NCI-H510A treated with DMSO at 0.1 percent for 48 hours (cell line): ENCODE results near the gene COP1.
"Not testable (repeated sequence)": the region's sequence is repeated elsewhere in the genome, so short reads cannot be mapped to it uniquely, and the experiment has no call there.

ENCODE experiments used
- DNase-seq: peaks from one replicate; lab custom pipeline; 2025; lab: John Stamatoyannopoulos, UW

COP1 gene

DNA sequence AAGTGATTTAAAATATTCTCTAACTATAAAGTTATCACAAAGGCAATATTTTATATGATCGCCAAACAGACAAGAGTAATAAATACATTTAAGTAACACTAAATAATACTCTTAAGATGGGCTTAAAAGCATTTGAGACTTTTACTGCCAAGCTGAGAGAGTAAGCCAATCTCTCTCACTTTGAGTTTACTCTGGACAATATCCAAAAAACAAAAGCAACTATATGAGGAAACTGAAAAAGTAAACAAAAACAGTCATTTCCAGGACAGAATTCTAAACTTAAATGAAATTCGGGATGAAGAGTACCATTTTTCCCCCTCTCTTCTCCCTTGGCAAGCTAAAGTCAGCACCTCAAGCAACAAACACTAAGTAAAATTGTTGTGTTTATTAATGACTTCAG lies 173.2 kb downstream of the COP1 start:
- DNase-seq, result no peak

DNA sequence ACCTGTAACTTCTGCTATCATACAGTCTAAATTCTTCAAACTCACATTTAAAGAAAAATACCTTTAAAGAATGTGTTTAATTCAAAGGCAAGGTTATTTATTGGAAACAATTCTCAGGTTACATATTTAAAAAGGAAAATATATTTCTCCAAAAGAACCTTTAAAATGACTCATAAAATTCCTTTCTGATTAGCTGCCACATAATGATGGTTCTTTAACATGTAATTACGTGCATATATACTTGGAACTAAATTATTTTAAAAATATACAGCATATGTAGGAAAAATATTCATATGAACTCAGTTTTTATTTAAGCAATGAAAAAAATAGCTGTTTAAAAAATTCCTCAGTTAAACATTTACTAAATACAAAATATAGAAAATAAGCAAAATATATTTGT lies 173.6 kb downstream of the COP1 start:
- DNase-seq, result no peak

DNA sequence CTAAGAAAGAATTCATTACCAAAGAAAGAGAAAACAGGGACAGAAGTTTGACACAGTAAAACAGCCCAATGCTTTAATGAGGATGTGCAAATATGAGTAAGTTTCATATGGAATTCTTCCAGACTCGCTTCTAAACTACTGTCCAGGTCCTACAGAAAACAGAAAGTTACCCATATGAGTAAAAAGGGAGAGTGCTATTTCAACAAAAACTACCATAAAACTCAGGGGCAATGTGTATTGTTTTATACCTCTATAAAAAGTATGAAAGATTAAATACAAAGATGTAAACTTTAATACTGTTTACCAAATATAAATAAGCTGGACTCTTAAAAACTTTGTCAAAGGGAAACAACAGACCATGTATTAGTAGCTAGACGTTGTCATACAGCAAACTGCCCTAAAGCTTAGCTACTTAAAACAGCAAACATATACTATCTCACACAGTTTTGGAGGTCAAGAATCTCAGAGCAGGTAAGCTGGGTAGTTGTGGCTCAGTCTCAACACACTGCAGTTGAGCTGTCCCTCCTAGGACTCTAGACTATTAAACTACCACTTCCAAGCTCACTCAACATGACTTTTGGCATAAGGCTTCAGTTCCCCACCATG lies 174.9 kb downstream of the COP1 start:
- no peak for DNase-seq

DNA sequence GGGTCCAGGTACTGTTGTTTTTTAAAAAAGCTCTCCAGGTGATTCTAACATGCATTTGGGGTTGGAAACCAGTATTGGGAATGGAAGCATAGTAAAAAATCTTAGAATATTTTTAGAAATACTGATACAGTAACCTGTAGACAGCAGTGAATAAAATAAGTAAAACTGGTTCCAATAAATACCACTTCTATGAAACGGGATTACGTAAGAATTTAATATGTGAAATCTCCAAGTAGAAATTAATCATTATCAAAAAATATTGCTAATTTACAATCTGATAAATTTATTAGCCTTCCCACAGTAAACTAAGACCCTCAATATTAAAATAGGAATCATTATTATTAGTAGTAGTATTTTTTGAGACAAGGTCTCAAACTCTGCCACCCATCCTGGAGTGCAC lies 177.5 kb downstream of the COP1 start:
- DNase-seq, result no peak

DNA sequence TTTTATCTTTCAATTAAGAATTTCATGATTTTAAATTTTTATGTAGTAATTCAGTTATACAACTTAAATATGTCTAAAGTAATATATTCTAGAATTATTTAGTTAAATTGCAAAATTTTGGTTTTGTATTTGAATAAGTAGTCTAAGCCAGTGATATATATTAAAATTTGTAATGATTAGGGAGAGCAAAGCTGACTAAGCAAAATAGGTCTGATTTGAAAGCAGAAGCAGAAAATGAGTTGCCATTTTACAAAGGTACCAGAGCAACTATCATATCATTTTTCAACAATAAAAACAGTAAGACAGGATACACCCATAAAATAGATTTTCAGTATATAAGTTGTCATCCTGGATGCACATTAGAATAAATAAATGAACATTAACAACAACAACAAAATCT lies 177.9 kb downstream of the COP1 start:
- DNase-seq, result no peak

DNA sequence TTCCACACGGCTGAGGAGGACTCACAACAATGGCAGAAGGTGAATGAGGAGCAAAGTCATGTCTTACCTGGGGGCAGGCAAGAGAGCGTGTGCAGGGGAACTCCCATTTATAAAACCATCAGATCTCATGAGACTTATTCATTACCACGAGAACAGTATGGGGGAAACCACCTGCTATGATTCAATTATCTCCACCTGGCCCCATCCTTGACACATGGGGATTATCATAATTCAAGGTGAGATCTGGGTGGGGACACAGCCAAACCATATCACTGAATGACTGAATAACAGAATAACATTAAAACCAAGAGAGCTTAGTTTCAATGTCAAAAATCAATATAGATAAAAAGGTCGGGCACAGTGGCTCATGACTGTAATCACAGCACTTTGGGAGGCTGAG lies 179.2 kb downstream of the COP1 start:
- DNase-seq, result not testable (repeated sequence)

DNA sequence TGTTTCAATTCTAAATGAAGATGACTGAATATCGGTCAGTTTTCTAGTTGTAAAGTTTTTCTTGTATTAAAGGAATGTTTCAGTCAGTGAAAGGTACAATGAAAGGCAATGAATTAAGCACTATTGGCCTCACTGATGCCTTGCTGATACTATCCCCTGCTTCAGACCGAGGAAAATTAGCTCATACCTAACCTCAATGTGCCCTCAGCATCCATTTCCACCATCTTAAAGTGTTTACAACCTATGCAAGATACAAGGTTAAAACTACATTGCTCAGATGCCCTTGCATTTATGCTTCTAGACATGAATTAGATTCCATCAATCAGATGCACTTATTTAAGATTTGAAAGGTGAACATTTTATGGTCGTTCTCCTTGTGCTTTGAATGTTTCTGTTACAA lies 184.5 kb downstream of the COP1 start:
- DNase-seq, result no peak

DNA sequence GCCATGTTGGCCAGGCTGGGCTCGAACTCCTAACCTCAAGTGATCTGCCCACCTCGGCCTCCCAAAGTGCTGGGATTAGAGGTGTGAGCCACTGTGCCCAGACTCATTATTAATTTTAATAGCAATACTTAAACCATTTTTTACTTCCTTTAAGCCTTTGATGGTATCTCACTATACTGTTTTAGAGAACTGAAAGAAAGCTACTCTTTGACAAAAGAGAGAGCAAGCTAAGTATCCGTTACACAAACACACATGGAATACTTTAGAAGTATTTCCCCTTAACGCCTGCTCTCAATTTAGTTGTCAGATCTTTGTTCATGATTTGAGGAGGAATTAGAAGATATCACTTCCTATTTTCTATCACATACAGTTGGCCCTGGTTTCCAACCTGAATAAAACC lies 189.4 kb downstream of the COP1 start:
- no peak for DNase-seq

DNA sequence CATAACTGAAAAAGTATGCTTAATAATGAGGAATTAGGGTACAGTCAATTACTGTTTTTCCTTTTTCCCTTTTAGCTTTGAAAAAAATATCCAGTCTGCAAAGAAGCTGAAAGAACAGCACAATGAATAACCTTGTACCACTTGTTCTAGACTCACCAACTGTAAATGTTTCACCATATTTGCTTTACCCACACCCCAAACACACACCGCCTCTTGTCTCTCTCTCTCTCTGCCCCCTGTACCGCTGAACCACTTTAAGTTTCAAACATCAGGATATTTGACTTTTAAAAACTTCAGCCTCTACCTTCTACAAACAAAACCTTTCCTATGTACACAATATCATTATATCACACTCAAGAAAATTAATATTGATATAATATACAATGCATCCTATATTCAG lies 197.1 kb downstream of the COP1 start:
- DNase-seq, result no peak

DNA sequence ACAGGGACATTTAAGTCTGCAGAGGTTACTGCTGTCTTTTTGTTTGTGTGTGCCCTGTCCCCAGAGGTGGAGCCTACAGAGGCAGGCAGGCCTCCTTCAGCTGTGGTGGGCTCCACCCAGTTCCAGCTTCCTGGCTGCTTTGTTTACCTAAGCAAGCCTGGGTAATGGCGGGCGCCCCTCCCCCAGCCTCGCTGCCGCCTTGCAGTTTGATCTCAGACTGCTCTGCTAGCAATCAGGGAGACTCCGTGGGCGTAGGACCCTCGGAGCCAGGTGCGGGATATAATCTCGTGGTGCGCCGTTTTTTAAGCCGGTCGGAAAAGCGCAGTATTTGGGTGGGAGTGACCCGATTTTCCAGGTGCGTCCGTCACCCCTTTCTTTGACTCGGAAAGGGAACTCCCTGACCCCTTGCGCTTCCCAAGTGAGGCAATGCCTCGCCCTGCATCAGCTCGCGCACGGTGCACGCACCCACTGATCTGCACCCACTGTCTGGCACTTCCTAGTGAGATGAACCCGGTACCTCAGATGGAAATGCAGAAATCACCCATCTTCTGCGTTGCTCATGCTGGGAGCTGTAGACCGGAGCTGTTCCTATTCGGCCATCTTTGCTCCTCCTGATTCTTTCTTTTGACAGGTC lies 199.2 kb downstream of the COP1 start:
- not testable (repeated sequence) for DNase-seq

DNA sequence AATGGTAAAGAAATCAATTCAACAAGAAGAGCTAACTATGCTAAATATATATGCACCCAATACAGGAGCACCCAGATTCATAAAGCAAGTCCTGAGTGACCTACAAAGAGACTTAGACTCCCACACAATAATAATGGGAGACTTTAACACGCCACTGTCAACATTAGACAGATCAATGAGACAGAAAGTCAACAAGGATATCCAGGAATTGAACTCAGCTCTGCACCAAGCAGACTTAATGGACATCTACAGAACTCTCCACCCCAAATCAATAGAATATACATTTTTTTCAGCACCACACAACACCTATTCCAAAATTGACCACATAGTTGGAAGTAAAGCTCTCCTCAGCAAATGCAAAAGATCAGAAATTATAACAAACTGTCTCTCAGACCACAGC lies 212.4 kb downstream of the COP1 start:
- not testable (repeated sequence) for DNase-seq

DNA sequence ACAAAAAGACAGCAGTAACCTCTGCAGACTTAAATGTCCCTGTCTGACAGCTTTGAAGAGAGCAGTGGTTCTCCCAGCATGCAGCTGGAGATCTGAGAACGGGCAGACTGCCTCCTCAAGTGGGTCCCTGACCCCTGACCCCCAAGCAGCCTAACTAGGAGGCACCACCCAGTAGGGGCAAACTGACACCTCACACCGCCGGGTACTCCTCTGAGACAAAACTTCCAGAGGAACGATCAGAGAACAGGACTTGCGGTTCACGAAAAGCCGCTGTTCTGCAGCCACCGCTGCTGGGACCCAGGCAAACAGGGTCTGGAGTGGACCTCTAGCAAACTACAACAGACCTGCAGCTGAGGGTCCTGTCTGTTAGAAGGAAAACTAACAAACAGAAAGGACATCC lies 214.3 kb downstream of the COP1 start:
- not testable (repeated sequence) for DNase-seq

DNA sequence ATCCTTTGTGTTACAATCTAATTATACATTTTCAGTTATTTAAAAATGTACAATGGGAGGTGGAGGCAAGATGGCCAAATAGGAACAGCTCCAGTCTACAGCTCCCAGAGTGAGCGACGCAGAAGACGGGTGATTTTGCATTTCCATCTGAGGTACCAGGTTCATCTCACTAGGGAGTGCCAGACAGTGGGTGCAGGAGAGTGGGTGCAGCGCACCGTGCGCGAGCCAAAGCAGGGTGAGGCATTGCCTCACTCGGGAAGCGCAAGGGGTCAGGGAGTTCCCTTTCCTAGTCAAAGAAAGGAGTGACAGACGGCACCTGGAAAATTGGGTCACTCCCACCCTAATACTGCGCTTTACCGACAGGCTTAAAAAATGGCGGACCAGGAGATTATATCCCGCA lies 214.9 kb downstream of the COP1 start:
- not testable (repeated sequence) for DNase-seq

DNA sequence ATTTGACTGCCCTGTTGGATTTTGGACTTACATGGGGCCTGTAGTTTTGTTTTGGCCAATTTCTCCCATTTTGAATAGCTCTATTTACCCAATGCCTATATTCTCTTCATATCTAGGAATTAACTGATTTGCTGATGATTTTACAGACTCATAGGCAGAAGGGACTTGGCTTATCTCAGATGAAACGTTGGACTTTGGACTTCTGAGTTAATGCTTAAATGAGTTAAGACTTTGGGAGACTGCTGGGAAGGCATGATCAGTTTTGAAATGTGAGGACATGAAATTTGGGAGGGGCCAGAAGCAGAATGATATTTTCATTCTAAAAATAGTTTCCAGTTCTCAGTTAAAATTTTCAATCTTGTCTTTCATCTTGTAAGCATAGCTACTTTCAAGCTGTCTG lies 222.3 kb downstream of the COP1 start:
- DNase-seq, result no peak

DNA sequence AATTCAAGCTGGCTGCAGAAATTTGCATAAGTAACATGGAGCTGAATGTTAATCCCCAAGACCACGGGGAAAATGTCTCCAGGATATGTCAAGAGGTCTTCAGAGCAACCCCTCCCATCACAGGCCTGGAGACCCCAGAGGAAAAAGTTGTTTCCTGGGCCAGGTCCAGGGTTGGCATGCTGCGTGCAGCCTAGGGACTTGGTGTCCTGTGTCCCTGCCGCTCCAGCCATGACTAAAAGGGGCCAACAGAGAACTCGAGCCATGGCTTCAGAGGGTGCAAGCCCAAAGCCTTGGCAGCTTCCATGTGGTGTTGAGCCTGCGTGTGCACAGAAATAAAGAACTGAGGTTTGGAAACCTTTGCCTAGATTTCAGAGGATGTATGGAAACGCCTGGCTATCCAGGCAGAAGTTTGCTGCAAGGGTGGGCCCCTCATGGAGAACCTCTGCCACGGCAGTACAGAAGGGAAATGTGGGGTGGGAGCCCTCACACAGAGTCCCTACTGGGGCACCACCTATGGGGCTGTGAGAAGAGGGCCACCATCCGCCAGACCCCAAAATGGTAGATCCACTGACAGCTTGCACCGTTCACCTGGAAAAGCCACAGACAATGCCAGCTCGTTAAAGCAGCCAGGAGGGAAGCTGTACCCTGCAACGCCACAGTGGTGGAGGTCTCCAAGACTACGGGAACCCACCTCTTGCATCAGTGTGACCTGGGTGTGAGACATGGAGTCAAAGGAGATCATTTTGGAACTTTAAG lies 222.9 kb downstream of the COP1 start:
- no peak for DNase-seq

DNA sequence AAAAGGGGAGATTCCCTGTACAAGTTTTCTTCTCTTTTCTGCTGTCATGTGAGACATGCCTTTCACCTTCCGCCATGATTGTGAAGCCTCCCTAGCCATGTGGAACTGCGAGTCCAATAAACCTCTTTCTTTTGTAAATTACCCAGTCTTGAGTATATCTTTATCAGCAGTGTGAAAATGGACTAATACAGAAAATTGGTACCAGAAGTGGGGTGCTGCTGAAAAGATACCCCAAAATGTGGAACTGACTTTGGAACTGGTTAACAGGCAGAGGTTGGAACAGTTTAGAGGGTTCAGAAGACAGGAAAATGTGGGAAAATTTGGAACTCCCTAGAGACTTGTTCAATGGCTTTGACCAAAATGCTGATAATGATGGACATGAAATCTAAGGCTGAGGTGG lies 223.7 kb downstream of the COP1 start:
- DNase-seq, result not testable (repeated sequence)

DNA sequence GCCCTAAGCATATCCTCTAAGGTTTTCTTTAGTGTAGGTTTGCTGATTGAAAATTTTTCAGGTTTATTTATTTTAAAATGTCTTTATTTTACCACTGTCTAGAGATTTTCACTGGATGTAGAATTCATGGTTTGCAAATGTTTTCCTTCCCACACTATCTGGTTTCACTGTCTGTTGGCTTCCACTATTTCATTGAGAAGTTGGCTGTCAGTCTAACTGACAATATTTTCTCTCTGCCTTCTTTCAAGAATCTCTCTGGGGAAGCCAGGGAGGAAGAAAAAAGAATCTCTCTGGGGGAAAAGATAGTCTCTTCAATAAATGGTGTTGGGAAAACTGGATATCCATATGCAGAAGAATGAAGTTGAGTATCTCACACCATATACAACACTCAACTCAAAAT lies 226.0 kb downstream of the COP1 start:
- no peak for DNase-seq

DNA sequence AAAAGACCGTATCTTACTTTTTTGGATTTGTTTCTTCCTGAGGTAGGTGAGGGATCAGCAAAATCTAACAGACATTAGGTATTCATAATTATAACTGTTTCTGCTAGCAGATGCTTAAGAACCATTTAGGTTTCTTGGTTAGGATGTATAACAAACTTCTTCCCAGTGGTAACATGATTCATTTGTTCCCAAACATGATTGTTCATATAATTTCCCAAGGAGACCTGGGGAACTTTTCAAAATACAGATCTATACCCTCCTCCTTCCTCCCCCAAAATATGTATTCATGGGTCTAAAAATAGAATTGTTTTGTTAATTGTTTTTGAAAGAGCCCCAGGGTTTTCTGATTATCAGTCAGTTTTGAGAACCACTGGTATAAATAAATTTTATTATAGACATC lies 228.2 kb downstream of the COP1 start:
- no peak for DNase-seq

DNA sequence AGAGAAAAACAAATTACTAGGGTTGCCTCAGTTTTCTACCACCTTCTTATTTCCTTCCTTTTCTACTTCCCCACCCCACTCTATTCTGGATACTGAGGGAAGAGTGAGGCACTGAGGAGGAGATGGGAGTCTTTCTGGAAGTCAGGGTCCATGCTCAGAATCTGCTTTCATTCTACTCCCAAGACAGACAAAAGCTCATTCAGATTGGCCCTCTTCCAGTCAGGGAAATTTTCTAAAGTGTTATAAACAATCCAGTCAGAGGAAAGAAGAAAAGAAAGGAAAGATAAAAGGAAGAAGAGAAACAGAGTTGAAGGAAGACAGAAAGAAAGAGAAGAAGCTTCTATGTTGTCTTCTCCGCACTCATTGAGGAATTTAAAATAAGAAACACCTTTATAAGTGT lies 228.6 kb downstream of the COP1 start:
- no peak for DNase-seq

DNA sequence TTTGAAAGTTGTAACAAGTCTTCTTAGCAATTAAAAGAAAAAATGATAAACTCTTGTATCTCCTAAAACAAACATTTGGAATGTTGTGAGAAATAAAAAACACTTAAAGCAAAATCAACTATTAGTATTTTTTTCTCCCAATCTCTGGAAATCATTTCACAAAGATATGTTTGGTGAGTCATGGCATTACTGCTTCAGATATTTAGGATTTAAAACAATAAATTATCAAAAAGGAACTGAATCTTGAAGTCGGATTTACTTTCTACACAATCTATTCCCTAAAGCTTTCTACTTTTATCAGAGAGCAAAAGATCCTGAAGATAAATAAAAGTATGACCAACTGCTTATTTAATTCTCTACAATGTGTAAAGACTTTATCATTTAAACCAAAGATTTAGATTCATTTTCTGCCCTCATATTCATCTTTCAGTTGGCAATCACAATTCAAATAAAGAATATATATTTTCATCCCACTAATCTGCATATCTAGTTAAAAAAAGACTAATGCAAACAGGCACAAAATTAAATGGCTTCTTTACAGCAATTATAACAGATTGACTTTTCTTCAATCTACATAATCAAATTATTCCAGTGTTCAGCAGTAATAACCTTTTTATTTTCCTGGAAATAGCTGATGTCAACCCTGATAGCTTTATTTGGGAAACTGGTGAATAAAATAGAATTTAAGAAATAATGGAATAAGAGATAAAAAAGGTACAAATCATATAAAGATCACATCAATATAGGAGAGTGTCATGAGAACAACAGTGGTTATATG lies 230.0 kb downstream of the COP1 start:
- no peak for DNase-seq

DNA sequence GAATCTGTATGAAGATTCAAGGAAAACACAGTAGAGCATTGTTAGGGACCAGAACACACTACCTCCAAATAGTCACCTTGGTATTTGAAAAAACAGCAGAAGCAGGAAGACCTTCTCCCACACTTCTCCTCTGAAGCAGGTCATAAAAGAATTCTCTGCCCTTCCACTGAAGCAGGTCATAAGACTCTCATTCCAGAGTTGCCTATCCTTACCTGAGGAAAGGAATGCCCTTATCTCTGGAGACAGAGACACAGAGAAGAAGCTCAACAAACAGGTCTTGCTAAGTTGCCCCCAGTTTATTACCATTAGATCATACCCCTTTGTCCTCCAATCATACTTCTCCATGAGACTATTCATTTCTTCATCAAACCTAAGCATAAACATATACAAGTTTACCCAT lies 237.9 kb downstream of the COP1 start:
- DNase-seq, result no peak

DNA sequence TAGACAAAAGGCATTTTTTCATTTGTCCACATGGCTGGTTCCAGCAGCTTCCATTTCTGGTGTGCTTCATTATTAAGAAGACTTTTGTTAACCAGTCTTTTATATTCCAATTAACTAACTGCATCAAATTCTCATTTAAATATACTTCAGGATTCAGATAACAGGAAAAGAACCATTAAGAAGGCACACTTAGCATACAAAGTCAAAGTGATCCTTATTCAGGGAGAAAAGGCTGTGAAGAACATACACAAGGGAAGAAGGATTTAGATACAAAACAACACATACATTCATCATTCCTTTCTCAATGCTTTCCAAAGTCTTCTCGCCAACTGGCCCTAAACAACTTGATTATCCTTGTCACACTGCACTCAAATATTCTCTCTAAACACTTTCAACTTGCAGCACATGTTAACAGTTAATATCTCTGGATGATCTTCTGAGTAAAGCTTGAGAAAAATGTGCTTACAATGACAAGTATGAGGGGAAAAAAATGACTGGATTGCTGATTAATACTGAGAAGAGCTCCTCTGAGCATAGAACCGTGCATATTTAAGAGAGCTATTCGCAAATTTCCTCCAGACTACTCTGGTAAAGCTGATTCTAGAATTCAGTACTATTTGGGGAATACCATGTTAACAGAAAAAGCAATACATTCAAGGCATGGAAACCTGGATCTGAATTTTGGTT lies 238.5 kb downstream of the COP1 start:
- DNase-seq, result no peak
